Natural killer cell (primary cell): ENCODE measurements around the gene NMRK2. TPM values are rescaled to one million over a fixed set of nuclear protein-coding genes. Genes with fewer than 3 reads are reported as not detected.

Experiments used
- ATAC-seq, 3 donors: fragments of 150-1000 bp in 2 of 3; fragments of 200-7000 bp in 1 of 3; cut with Tn5 transposase; 1 replicate in 1 of 3; 2 replicates in 2 of 3; pipeline ENCODE4 v1.10.0; 2021; ENCODE audit warnings: mild to moderate bottlenecking in 2 of 3, moderate library complexity in 2 of 3
- DNase-seq, 2 donors: peaks; one replicate each; pipeline versions ENCODE4 v3.0.0 to v3.0.0-alpha.2; 2013 to 2021; ENCODE audit warnings: mixed read lengths in 1 of 2
- H3K27ac ChIP-seq: one replicate; pipeline ENCODE4 v1.5.1; 2013; ENCODE audit warnings: mild to moderate bottlenecking, low read length
- H3K27me3 ChIP-seq: one replicate; pipeline ENCODE4 v1.6.1; 2013; ENCODE audit warnings: low read length; ENCODE audit not compliant: control insufficient read depth, insufficient read depth
- H3K36me3 ChIP-seq: one replicate; pipeline ENCODE4 v1.6.1; 2013; ENCODE audit warnings: low read length; ENCODE audit not compliant: control insufficient read depth, insufficient read depth
- H3K4me1 ChIP-seq: one replicate; pipeline ENCODE4 v1.6.1; 2013; ENCODE audit warnings: low read length; ENCODE audit not compliant: control insufficient read depth, insufficient read depth
- H3K4me3 ChIP-seq: one replicate; pipeline ENCODE4 v1.5.1; 2013; ENCODE audit warnings: low read length
- H3K9me3 ChIP-seq: one replicate; pipeline ENCODE4 v1.6.1; 2013; ENCODE audit warnings: low read length; ENCODE audit not compliant: control insufficient read depth, insufficient read depth
- H3K27ac Mint-ChIP-seq, 2 donors: one replicate each; pipeline ENCODE4 v1.8.0; 2022; ENCODE audit warnings: mild to moderate bottlenecking in 2 of 2, mixed read lengths in 2 of 2, moderate library complexity in 1 of 2
- H3K27me3 Mint-ChIP-seq, 2 donors: one replicate each; pipeline ENCODE4 v1.8.0; 2022; ENCODE audit warnings: low read depth in 2 of 2, mixed read lengths in 2 of 2
- H3K36me3 Mint-ChIP-seq: one replicate; pipeline ENCODE4 v1.8.0; 2022; ENCODE audit warnings: mixed read lengths
- H3K4me1 Mint-ChIP-seq, 2 donors: one replicate each; pipeline ENCODE4 v1.8.0; 2022; ENCODE audit warnings: mixed read lengths in 2 of 2
- H3K4me3 Mint-ChIP-seq: one replicate; pipeline ENCODE4 v1.8.0; 2022; ENCODE audit warnings: mild to moderate bottlenecking, moderate library complexity, mixed read lengths
- H3K9me3 Mint-ChIP-seq, 2 donors: one replicate each; pipeline ENCODE4 v1.8.0; 2022; ENCODE audit warnings: mixed read lengths in 2 of 2
- WGBS: methylation state at CpG from one replicate; pipeline ENCODE4 v1.1.7; 2013; ENCODE audit warnings: missing lambda C conversion rate; ENCODE audit not compliant: insufficient coverage; 5-methylcytosine and 5-hydroxymethylcytosine counted together
- intact Hi-C: fragments of 100-400 bp; cut with micrococcal nuclease; formaldehyde crosslinking; loops from one replicate; pipeline ENCODE4 v1.14.2; 2022
- total RNA-seq, 4 donors: library from RNA; stranded (reverse); fragments of 120-200 nt in 1 of 4; gene quantifications; one replicate each; pipeline versions ENCODE4 v1.2.3 to v1.2.4, GENCODE V29; 2013 to 2022
- TF ChIP-seq, protein P1 (sequence below): fragments of 200-600 bp; IDR thresholded peaks from one replicate; pipeline ENCODE4 v1.8.0; 2022; ENCODE audit warnings: antibody characterized with exemption

Gene NMRK2
- total RNA-seq, 3 donors from 2014 or later (not counting 1 experiment from before 2014, with no cell fraction given): not detected

DNA sequence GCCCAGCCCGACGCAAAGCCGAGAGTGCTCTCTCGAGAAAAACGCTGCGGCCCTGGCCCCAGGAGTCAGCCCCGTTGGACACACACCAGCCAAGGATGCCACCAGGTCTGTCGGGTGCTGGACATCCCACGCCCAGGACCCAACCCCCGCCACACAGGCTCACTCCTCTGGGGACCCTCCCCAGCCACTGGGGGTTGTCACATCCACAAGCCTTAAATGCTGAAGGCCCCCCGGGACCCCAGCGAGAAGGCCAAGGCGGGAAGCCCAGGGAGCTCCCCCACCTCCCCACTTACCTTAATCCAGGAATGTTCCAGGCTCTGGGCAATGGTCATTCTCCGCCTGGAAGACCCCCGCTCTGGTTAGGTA is 26.9 kb downstream of the NMRK2 start:
- Mint-ChIP-seq H3K27ac (no peak overlapping the region), H3K9me3 (no peaks in the 10 kb centered on the region), H3K27me3 (no peaks in the 10 kb centered on the region), H3K4me1 (no peaks in the 10 kb centered on the region), H3K4me3 (no peak overlapping the region), H3K36me3 (no peaks in the 10 kb centered on the region)
- Histone ChIP-seq H3K27me3 (no peaks in the 10 kb centered on the region), H3K9me3 (no peaks in the 10 kb centered on the region), H3K4me3 (no peak overlapping the region), H3K27ac (no peak overlapping the region), H3K36me3 (peaks cover 52% of the 10 kb centered on the region), H3K4me1 (no peaks in the 10 kb centered on the region)
- no peak for DNase-seq
- intact Hi-C loops: loop anchor here (10.0 kb wide), 1 partner anchor 1645 kb away; no protein-coding TSS in a partner anchor
- TF ChIP-seq, protein P1, sequence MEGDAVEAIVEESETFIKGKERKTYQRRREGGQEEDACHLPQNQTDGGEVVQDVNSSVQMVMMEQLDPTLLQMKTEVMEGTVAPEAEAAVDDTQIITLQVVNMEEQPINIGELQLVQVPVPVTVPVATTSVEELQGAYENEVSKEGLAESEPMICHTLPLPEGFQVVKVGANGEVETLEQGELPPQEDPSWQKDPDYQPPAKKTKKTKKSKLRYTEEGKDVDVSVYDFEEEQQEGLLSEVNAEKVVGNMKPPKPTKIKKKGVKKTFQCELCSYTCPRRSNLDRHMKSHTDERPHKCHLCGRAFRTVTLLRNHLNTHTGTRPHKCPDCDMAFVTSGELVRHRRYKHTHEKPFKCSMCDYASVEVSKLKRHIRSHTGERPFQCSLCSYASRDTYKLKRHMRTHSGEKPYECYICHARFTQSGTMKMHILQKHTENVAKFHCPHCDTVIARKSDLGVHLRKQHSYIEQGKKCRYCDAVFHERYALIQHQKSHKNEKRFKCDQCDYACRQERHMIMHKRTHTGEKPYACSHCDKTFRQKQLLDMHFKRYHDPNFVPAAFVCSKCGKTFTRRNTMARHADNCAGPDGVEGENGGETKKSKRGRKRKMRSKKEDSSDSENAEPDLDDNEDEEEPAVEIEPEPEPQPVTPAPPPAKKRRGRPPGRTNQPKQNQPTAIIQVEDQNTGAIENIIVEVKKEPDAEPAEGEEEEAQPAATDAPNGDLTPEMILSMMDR: no peak
- ATAC-seq: no peak
- 98% methylated on average over 15 of the region's 15 CpGs for WGBS

DNA sequence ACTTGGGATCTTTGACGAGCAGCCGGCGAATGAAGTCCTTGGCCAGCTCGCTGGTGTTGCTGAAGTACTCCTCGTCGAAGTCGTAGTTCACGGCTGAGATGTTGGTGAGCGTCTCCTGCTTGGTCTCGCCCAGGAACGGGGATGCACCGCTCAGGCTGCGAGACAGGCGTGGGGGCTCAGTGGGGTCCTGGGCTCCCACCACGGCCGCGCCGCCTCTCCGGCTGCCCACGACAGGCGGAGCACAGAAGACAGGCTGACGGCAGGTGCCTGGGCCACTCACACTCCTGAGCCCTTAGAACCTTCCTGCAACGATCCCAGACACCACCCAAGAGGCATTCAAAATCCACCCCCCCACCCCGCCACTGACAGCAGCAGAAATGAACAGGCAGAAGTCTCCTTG is 28.1 kb downstream of the NMRK2 start:
- WGBS: 96% methylated on average over 24 of the region's 24 CpGs
- intact Hi-C loops: no loop called here
- Histone ChIP-seq H3K9me3 (no peaks in the 10 kb centered on the region), H3K4me3 (no peak overlapping the region), H3K27ac (no peak overlapping the region), H3K36me3 (peaks cover 57% of the 10 kb centered on the region), H3K27me3 (no peaks in the 10 kb centered on the region), H3K4me1 (no peaks in the 10 kb centered on the region)
- H3K4me1 Mint-ChIP-seq: no peaks in the 10 kb centered on the region
- no peaks in the 10 kb centered on the region for H3K27me3 Mint-ChIP-seq
- H3K9me3 Mint-ChIP-seq: no peaks in the 10 kb centered on the region
- ATAC-seq (no peak), DNase-seq (no peak)
- TF ChIP-seq, protein P1: no peak
- no peak overlapping the region for H3K4me3 Mint-ChIP-seq
- H3K27ac Mint-ChIP-seq: no peak overlapping the region
- H3K36me3 Mint-ChIP-seq: no peaks in the 10 kb centered on the region

DNA sequence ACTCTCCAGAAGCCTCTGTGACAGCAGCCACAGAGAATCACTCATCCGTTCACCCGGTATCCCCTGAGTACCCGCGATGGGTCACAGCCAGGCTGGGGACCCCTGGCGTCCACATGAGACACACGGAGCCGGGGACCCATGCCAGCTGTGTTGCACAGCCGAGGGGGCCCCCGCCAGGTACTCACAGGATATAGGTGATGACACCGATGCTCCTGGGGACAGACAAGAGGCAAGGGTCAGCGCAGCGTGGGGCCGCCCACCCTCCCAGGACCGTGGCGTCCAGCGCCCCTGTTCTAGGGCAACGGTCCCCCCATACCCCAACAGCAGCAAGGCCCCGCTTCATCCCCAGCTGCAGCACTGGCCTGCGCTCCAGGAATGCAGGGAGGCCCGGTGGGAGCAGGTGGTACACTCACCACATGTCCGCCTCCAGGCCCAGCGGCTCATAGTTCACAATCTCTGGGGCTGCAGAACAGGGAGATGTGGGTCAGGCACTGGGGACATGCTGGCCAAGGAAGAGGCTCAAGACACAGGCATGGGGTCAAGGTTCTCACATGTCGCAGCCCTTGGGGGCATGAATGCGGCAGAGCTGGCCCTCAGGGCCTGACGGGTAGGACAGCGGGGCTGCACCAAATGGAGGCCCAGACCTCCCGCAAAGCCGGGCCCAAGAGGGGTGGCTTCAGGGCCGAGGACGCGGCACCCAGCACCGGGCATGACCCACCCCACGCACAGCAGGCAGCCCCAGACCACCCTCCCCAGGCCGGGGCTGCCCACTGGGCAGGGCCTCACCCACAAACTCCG is 30.8 kb downstream of the NMRK2 start:
- ATAC-seq: no peak
- Mint-ChIP-seq H3K4me1 (peaks cover 6% of the 10 kb centered on the region in 2 donors), H3K27me3 (no peaks in the 10 kb centered on the region), H3K4me3 (no peak overlapping the region), H3K27ac (no peak overlapping the region), H3K9me3 (no peaks in the 10 kb centered on the region), H3K36me3 (no peaks in the 10 kb centered on the region)
- H3K36me3 ChIP-seq: peaks cover 59% of the 10 kb centered on the region
- no peak overlapping the region for H3K27ac ChIP-seq
- no peak overlapping the region for H3K4me3 ChIP-seq
- H3K27me3 ChIP-seq: no peaks in the 10 kb centered on the region
- intact Hi-C loops: no loop called here
- WGBS: 97% methylated on average over 35 of the region's 35 CpGs
- peaks cover 2% of the 10 kb centered on the region for H3K4me1 ChIP-seq
- TF ChIP-seq, protein P1: no peak
- H3K9me3 ChIP-seq: no peaks in the 10 kb centered on the region
- DNase-seq: no peak
